Raji (cell line): Measurements from ENCODE around the gene GRIA3.

Experiments
- POLR2A ChIP-seq: IDR thresholded peaks from 2 replicates; pipeline ENCODE4 v1.6.1; 2011; ENCODE audit warnings: low read depth, low read length, control low read depth; ENCODE audit not compliant: insufficient read depth

Gene GRIA3

DNA sequence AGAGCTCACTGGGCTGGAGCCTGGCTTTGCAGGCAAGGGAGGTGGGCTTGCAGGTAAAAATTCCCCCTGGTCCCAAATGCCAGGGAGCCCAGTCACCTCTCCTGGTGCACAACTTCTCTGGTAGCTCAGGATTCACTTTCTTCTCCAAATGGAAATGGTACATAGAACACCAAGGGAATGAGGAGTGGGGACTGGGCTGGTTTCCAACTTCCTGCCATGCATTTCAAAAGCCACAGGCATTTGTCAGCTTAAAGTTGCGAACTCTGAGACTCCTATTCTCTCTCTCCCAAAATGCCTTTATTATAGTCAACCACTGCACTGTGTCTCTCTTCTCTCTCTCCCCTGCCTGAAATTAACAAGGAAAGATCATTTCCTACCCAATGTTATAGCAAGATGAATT, 177.3 kb downstream of the GRIA3 start:
- TF ChIP-seq POLR2A: no peak

DNA sequence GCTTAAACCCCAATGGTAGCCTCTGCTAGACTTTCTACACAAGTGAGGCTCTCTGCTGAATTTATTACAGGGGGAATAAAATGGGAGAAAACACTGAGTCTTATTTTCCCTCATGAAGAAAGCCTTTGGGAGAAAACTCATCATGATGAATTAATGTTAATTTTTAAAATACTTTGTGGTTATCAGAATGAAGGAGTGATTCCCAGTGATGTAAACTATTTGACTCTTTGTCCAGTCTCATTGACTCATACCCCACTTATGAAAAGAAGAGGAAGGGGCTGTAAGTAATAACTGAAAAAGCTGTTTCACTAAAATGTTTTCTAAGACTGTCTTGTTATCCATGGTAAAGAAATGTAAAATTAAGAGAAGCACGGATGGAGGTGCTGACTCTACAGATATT, 208.8 kb downstream of the GRIA3 start:
- no peak for TF ChIP-seq POLR2A

DNA sequence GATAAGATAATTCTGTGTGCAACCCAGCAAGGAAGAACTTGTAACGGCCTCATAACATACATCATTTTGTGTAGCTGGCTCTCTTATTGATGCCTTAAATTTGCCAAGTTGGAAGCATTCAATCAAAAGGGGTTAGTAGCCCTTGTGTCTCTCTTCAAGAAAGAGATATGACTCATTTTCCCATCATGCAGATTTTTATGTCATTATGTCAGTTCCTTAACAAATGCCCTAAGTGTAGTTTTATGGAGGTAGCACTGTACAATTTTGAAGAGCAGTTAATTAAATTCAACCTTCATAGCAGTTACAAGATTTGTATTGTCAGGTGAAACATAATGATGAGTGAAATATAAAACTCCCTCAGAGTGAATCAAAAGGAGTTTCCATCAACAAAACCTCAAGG, 215.6 kb downstream of the GRIA3 start:
- no peak for TF ChIP-seq POLR2A

DNA sequence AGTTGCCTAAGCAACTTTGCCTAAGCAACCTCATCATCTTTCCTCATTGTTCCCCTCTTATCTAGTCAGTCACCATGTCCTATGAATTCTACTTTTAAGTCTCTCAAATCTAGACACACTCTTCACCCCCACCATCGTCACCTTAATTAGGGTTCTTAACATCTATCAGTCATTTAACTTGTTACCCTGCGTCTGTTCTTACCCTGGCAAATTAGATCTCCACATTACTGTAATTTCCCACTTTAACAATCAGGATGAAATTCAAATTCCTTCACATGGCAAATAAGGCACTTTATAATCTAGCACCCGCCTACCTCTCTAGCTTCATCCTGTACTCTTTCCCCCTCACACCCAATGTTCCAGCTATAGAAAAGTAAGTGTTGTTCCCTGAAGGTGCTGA, 221.2 kb downstream of the GRIA3 start:
- TF ChIP-seq POLR2A: no peak

DNA sequence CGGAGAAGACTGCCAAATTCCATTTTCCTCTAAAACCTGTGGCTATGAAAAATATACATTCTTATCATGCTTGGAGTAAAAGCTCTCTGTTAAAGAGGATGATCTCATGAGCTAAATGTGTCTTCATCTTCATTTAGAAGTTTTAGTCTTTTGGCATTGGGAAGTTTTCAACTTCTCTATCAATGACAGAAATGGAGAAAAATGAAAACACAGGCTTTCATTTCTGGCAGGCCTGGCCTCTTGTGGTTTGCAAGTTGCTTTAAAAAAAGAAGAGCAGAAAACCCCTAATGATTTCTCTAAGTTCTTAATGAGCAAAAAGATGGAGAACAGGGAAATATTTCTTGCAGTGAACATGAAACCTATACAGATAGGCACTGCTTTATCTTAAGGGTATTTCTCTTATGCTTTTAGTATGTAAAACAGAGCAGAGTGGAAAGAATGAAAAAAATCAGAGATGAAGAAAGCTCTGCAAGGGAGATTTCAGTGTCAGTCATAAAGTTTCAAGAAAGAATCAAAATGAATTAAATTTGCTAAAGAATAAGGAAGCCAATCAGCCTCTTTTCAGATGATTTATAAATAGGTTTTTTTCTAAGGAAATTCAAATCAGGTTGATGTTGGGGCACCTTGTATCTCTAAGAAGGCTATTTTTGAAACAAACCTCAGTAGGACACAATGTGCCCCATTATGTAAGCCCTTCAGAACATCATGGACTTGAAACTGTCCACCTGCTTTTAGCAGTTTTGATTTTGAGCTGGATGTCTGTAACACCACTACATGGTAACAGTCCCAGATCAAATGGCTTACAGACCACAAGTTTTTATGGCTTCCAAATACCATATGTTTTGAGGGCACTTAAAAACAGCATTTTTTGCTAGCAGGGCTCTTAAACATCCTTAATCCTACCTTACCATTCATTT, 225.0 kb downstream of the GRIA3 start:
- no peak for TF ChIP-seq POLR2A

DNA sequence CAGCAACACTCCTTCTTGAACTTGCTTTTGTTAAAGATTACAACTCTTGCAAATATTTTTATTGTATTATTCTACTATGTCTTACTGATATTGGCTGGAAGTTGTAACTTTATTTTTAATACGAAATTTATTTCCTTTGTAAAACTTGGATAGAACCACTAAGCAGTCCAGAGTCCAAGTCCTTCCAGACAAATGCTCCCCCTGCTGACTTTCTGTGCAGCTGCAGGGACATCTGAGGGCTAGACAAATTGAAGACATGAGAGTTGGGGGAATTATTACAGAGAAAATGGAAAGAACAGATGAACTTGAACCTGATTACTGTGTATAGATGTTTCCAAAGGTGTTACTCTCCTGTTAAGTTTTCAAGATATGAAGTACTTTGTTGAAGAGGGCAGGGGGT, 238.8 kb downstream of the GRIA3 start:
- TF ChIP-seq POLR2A: no peak

DNA sequence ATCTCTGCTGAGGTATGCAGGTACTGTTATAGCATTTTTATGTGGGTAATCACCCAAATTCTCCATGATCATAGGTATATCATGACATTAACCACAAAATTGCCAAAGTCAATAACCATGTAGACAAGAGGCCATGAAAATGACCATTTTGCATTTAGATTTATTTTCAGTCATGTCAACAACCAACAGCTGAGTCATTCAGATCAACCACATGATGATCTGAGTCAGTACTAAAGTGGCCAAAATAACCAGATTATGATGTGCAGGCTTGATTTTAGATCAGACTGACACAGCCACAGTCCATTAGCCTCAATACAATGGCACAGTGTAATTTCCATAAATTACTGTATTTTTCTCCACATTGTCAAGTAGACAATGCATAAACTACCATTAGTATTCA, 240.5 kb downstream of the GRIA3 start:
- TF ChIP-seq POLR2A: no peak

DNA sequence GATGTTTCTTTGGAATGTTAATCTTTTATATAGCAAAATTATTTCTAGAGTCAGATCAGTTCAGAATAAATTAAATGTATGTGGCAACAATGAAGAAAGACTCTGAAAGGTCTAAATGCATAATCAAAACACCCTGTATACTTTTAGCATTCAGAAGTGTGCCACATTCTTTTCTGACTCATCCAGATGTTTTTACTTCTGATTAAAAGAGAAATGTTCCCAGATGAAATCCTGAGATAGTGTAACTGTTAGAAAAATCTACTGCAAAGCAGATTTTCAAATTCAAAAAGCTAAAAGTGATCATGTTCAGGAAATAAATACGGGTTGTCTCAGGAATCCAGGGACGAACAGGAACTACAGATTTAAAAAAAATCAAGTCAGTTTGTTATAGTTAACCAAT, 241.4 kb downstream of the GRIA3 start:
- TF ChIP-seq POLR2A: no peak

DNA sequence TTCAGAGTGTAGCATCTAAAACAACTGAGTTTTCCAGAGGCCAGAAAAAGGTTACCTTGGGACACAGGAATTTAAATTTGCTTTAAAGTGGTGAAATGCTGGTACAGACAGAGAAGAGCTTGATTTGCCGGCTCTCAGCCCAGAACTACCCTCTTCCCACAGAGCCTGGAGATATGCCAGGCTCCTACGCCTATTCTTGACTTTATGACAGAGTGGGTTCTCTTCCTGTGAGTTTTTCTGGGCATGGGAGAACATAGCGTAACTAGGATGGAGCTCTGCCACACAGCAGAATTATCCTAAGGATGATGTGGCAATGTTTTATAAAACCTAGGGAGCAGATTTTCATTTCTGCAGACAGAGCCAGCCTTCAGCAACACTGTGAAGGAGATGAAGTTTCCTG, 241.8 kb downstream of the GRIA3 start:
- no peak for TF ChIP-seq POLR2A

DNA sequence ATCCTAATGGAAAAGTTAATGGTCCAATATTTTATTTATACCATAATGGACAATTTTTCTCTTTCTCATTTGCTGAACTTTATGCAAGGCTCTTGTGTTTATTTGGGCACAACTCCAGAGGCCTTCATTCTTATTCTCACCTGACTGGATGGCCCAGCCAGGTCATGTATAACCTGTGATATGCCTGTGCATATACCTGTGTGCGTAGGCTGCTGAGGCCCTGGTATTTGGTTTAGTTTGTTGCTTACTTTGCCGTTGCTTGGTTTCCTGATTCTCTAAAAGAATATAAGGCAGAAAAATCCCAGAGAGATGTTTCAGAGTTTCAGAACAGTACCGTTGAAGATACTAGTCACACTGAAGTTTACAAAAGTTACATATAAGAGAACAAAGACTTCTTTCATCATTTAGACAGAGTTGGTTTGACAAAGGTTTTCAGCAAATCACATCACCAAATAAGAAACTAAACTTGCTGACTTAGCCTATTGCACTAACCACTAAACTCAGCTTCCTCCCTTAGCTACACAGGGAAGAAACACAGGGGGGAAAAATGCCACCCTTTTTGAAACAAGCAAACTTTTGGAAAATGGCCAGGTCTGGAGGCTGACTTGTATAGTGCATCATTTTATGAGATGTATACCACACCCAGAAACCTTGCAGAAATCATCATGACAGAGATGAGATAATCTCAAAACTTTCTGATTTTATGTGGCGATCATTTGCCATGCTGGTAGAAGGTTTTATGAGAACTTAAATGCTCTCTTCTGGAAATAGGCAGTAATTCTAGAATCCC, 248.5 kb downstream of the GRIA3 start:
- no peak for TF ChIP-seq POLR2A

DNA sequence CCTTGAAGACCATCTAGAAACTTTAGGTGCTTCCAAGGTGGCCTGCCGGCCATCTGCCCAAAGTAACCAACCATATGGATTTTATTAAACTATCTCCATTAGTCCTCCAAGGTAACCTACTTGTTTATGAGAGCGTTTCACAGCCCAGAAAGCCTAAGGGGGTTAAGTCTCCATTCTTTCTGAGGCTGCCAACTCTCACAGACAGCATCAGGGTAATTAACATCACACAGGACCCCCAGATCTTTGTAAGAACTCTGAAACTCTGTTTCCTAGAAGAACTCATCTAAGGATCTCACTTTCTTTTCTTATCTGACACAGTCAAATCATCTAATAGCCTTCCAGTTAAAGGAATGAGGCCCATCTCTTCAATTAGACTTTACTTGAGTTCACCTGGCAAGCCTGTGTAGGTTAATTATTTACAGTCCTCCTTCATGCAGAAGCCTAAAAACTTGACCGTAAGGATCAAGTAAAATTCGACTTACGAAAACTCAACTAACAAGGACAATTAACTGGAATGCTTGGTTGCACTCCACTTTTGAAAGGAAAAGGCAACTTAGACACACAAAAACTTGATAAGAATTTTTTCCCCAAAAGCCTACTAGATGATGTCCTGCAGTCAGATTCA, 252.5 kb downstream of the GRIA3 start:
- no peak for TF ChIP-seq POLR2A

DNA sequence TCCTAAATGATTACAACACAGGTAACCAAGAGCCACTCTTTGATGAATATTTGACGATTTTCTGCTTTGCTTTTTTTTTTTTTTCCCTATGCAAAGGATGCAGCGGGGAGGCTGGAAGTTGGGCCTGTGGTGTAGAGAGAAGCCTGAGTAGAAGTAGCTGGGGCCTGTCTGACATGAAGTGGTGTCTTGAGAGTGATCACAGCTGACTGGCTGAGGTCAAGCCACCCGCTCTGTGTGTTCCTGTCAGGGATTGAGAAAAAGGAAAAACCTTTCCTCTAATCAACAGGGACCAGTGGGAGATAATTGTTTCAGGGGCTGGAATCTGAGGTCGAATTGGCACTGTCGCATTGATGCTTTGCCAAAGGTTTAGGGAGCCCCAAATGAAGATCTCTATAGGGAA, 258.7 kb downstream of the GRIA3 start:
- no peak for TF ChIP-seq POLR2A

DNA sequence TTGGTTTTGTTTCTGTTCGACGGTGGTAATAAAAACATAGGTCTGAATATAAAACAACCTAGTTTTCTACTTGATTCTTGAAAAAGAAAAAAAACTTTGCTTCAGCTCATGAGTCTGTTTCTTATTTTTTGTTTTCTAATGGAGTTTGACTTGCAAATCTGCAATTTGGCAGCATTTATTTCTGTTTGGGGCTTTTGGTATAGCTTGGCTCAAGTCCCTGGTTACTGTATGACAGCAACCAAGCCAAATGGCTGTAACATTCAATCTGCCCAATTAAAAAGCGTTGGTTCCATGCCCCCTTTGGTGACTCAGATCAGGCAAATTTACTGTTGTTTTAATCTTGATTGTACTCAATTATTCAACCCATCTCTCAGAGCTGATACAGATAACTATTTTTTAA, 263.4 kb downstream of the GRIA3 start:
- no peak for TF ChIP-seq POLR2A

DNA sequence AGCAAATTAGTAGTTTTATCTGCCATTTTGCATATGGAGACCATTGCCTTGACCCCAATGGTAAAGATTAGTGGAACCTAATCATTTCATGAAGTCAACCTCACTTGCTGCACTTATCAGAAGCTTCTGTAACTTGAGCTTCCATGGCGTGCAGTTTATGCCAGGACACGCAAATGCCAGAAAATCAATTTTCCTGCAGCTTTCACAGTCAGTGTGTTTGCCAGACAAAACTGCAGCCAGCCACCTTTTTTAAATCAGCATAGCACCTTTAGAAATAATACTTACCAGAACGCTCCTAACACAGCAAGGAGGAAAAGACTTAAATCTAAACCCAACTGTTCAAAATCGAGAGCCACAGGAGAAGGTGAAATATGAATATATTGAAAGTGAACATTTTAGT, 265.3 kb downstream of the GRIA3 start:
- TF ChIP-seq POLR2A: no peak

DNA sequence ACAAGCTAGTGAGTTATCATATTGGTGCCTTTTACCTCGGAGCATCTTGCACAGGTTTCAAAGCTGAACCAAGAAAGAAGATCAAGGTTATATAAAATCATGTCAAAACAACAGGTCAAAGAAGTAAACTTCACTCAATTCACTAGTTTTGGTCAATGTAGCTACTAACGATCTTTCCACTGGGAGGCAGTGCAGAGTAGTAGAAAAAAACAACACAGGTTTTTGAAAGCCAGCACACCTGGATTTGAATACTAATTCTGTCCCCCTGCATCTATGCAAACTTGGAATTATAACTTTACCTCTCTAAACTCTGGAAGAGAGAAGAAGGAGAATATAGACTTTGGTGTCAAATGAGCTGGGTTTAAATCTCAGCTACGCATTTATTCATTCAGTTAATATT, 266.1 kb downstream of the GRIA3 start:
- no peak for TF ChIP-seq POLR2A
